HEK293 (cell line): Measurements from ENCODE around the gene VASH2.

Experiments used
- CTCF ChIA-PET: fragments of 350-600 bp; formaldehyde crosslinking; extraction: SDS; loops from one replicate; lab custom pipeline; 2021; ENCODE audit warnings: antibody characterized with exemption; lab: Yijun Ruan, JAX
- POLR2A ChIA-PET: fragments of 300-600 bp; formaldehyde crosslinking; extraction: SDS; loops from one replicate; lab custom pipeline; 2020; ENCODE audit warnings: antibody characterized with exemption, inconsistent platforms; lab: Yijun Ruan, JAX
- H3K27ac ChIP-seq: fragments of 200-500 bp; sonication (Bioruptor generic); 2 replicates; pipeline ENCODE4 v1.5.1; 2014; ENCODE audit warnings: low read depth, low read length, control low read depth, inconsistent platforms; ENCODE audit errors: extremely low read depth
- H3K36me3 ChIP-seq, 2 experiments: fragments of 200-500 bp in 1 of 2; sonication (Bioruptor generic) in 1 of 2; 1 replicate in 1 of 2; 2 replicates in 1 of 2; pipeline ENCODE4 v1.5.1; 2014 to 2017; ENCODE audit warnings: inconsistent platforms in 2 of 2, low read length in 2 of 2; ENCODE audit not compliant: control insufficient read depth in 2 of 2, insufficient read depth in 1 of 2
- H3K4me1 ChIP-seq: fragments of 200-500 bp; sonication (Bioruptor generic); 2 replicates; pipeline ENCODE4 v1.5.1; 2014; ENCODE audit warnings: mild to moderate bottlenecking, low read length, inconsistent platforms; ENCODE audit not compliant: control insufficient read depth, insufficient read depth
- H3K4me3 ChIP-seq: 2 replicates; pipeline ENCODE4 v1.5.1; 2011; ENCODE audit warnings: low read depth, mild to moderate bottlenecking, control low read depth, low read length, moderate library complexity
- H3K9me3 ChIP-seq: fragments of 200-500 bp; sonication (Bioruptor generic); 2 replicates; pipeline ENCODE4 v1.5.1; 2014; ENCODE audit warnings: low read depth, low read length, inconsistent platforms; ENCODE audit not compliant: control insufficient read depth, insufficient read depth
- HIC1 ChIP-seq: fragments of 450-650 bp; formaldehyde crosslinking; IDR thresholded peaks from 2 replicates; pipeline ENCODE4 v1.5.1; 2016; ENCODE audit warnings: missing biosample characterization, missing genetic modification characterization
- KLF8 ChIP-seq: fragments of 450-650 bp; formaldehyde crosslinking; IDR thresholded peaks from 2 replicates; pipeline ENCODE4 v1.5.1; 2016; ENCODE audit warnings: missing biosample characterization, missing genetic modification characterization
- PRDM1 ChIP-seq: fragments of 450-650 bp; formaldehyde crosslinking; IDR thresholded peaks from 2 replicates; pipeline ENCODE4; 2016; ENCODE audit warnings: missing biosample characterization, missing genetic modification characterization
- TRIM28 ChIP-seq: IDR thresholded peaks from 2 replicates; pipeline ENCODE4 v1.6.1; 2011; ENCODE audit warnings: low read length, control low read depth, borderline replicate concordance
- ZBTB26 ChIP-seq: fragments of 450-650 bp; formaldehyde crosslinking; optimal IDR thresholded peaks from 2 replicates; pipeline ENCODE3; 2016; ENCODE audit warnings: missing biosample characterization, mild to moderate bottlenecking, missing genetic modification characterization
- ZNF121 ChIP-seq: fragments of 450-650 bp; formaldehyde crosslinking; IDR thresholded peaks from 2 replicates; pipeline ENCODE4 v1.5.1; 2016; ENCODE audit warnings: missing biosample characterization, missing genetic modification characterization
- ZNF16 ChIP-seq: fragments of 450-650 bp; formaldehyde crosslinking; IDR thresholded peaks from 2 replicates; pipeline ENCODE4 v1.5.1; 2016; ENCODE audit warnings: low read depth, missing biosample characterization, missing genetic modification characterization
- ZNF266 ChIP-seq: fragments of 450-650 bp; formaldehyde crosslinking; IDR thresholded peaks from 2 replicates; pipeline ENCODE4 v1.5.1; 2016; ENCODE audit warnings: missing biosample characterization, missing genetic modification characterization, low read depth
- ZNF585B ChIP-seq: fragments of 450-650 bp; formaldehyde crosslinking; IDR thresholded peaks from 2 replicates; pipeline ENCODE4 v1.5.1; 2016; ENCODE audit warnings: missing biosample characterization, missing genetic modification characterization
- ZNF610 ChIP-seq: fragments of 450-650 bp; formaldehyde crosslinking; IDR thresholded peaks from 2 replicates; pipeline ENCODE4 v1.5.1; 2016; ENCODE audit warnings: missing biosample characterization, missing genetic modification characterization, borderline replicate concordance
- ZNF776 ChIP-seq: fragments of 450-650 bp; formaldehyde crosslinking; IDR thresholded peaks from 2 replicates; pipeline ENCODE4 v1.5.0; 2017; ENCODE audit warnings: missing biosample characterization, missing genetic modification characterization, borderline replicate concordance
- ZSCAN5A ChIP-seq: fragments of 450-650 bp; formaldehyde crosslinking; IDR thresholded peaks from 2 replicates; pipeline ENCODE4 v1.5.1; 2016; ENCODE audit warnings: missing biosample characterization, missing genetic modification characterization
- TF ChIP-seq, protein P1 (sequence below): fragments of 450-650 bp; IDR thresholded peaks from 2 replicates; pipeline ENCODE4 v1.5.1; 2018; ENCODE audit warnings: missing biosample characterization, mild to moderate bottlenecking, missing genetic modification characterization
- TF ChIP-seq, protein P2 (sequence below): fragments of 450-650 bp; formaldehyde crosslinking; IDR thresholded peaks from 2 replicates; pipeline ENCODE4 v1.5.1; 2017; ENCODE audit warnings: missing biosample characterization, missing genetic modification characterization
- TF ChIP-seq, protein P3 (sequence below): fragments of 450-650 bp; formaldehyde crosslinking; IDR thresholded peaks from 2 replicates; pipeline ENCODE4 v1.5.1; 2016; ENCODE audit warnings: missing biosample characterization, missing genetic modification characterization
- TF ChIP-seq, protein P4 (sequence below): fragments of 450-650 bp; formaldehyde crosslinking; IDR thresholded peaks from 2 replicates; pipeline ENCODE4 v1.5.1; 2016; ENCODE audit warnings: missing biosample characterization, missing genetic modification characterization

VASH2 gene

GRCh38 chr1:212951126-212951946 lies 995 bp downstream of the VASH2 start (continued):
- TF ChIP-seq, protein P1, sequence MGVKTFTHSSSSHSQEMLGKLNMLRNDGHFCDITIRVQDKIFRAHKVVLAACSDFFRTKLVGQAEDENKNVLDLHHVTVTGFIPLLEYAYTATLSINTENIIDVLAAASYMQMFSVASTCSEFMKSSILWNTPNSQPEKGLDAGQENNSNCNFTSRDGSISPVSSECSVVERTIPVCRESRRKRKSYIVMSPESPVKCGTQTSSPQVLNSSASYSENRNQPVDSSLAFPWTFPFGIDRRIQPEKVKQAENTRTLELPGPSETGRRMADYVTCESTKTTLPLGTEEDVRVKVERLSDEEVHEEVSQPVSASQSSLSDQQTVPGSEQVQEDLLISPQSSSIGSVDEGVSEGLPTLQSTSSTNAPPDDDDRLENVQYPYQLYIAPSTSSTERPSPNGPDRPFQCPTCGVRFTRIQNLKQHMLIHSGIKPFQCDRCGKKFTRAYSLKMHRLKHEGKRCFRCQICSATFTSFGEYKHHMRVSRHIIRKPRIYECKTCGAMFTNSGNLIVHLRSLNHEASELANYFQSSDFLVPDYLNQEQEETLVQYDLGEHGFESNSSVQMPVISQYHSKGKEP (tag by site-specific recombination): no peak
- TF ChIP-seq ZNF776 (tag by site-specific recombination): no peak
- no peak for TF ChIP-seq ZNF585B (tag by site-specific recombination)
- TF ChIP-seq KLF8 (tag by site-specific recombination): no peak
- TF ChIP-seq ZNF121 (tag by site-specific recombination): no peak
- TF ChIP-seq ZBTB26 (tag by site-specific recombination): peak; percentile 29
- TF ChIP-seq TRIM28: no peak
- no peak for TF ChIP-seq ZNF266 (tag by site-specific recombination)
- TF ChIP-seq, protein P2, sequence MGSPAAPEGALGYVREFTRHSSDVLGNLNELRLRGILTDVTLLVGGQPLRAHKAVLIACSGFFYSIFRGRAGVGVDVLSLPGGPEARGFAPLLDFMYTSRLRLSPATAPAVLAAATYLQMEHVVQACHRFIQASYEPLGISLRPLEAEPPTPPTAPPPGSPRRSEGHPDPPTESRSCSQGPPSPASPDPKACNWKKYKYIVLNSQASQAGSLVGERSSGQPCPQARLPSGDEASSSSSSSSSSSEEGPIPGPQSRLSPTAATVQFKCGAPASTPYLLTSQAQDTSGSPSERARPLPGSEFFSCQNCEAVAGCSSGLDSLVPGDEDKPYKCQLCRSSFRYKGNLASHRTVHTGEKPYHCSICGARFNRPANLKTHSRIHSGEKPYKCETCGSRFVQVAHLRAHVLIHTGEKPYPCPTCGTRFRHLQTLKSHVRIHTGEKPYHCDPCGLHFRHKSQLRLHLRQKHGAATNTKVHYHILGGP (tag by site-specific recombination): no peak

GRCh38 chr1:212951947-212952640 lies 1.8 kb downstream of the VASH2 start:
- no peak for TF ChIP-seq HIC1 (tag by site-specific recombination)
- TF ChIP-seq PRDM1 (tag by site-specific recombination): 0 out of 2 replicates have a peak, but pooled peaks have one; percentile 49
- TF ChIP-seq ZNF16 (tag by site-specific recombination): no peak
- no peak for TF ChIP-seq ZSCAN5A (tag by site-specific recombination)
- TF ChIP-seq, protein P3, sequence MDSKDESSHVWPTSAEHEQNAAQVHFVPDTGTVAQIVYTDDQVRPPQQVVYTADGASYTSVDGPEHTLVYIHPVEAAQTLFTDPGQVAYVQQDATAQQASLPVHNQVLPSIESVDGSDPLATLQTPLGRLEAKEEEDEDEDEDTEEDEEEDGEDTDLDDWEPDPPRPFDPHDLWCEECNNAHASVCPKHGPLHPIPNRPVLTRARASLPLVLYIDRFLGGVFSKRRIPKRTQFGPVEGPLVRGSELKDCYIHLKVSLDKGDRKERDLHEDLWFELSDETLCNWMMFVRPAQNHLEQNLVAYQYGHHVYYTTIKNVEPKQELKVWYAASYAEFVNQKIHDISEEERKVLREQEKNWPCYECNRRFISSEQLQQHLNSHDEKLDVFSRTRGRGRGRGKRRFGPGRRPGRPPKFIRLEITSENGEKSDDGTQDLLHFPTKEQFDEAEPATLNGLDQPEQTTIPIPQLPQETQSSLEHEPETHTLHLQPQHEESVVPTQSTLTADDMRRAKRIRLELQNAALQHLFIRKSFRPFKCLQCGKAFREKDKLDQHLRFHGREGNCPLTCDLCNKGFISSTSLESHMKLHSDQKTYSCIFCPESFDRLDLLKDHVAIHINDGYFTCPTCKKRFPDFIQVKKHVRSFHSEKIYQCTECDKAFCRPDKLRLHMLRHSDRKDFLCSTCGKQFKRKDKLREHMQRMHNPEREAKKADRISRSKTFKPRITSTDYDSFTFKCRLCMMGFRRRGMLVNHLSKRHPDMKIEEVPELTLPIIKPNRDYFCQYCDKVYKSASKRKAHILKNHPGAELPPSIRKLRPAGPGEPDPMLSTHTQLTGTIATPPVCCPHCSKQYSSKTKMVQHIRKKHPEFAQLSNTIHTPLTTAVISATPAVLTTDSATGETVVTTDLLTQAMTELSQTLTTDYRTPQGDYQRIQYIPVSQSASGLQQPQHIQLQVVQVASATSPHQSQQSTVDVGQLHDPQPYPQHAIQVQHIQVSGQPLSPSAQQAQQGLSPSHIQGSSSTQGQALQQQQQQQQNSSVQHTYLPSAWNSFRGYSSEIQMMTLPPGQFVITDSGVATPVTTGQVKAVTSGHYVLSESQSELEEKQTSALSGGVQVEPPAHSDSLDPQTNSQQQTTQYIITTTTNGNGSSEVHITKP: peak; percentile 61; the same call in 1 of the 2 replicates
- TF ChIP-seq ZNF610 (tag by site-specific recombination): no peak
- TF ChIP-seq, protein P4, sequence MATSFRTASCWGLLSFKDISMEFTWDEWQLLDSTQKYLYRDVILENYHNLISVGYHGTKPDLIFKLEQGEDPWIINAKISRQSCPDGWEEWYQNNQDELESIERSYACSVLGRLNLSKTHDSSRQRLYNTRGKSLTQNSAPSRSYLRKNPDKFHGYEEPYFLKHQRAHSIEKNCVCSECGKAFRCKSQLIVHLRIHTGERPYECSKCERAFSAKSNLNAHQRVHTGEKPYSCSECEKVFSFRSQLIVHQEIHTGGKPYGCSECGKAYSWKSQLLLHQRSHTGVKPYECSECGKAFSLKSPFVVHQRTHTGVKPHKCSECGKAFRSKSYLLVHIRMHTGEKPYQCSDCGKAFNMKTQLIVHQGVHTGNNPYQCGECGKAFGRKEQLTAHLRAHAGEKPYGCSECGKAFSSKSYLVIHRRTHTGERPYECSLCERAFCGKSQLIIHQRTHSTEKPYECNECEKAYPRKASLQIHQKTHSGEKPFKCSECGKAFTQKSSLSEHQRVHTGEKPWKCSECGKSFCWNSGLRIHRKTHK: 0 out of 2 replicates have a peak, but pooled peaks have one; percentile 18
- TF ChIP-seq, all 188 proteins: peak for 3
- H3K9me3 ChIP-seq: no peaks in the 10 kb centered on the region
- no peak overlapping the region for H3K4me3 ChIP-seq
- H3K36me3 ChIP-seq: no peaks in the 10 kb centered on the region
- ChIA-PET POLR2A (interaction anchor here (1.2 kb wide), 1 partner anchor 99 kb away, joined by 3 read pairs; the partner anchor contains the start of gene RPS6KC1), CTCF (interaction anchor here (0.6 kb wide), 1 partner anchor 382 kb away, joined by 3 read pairs; no protein-coding TSS in a partner anchor)
- no peaks in the 10 kb centered on the region for H3K4me1 ChIP-seq
- H3K27ac ChIP-seq: no peak overlapping the region
